ENCODE data around the gene DRAM1. TPM values are rescaled to one million over a fixed set of nuclear protein-coding genes. Genes with fewer than 3 reads are reported as not detected.
"Not testable (repeated sequence)": the region's sequence is repeated elsewhere in the genome, so short reads cannot be mapped to it uniquely, and the experiment has no call there.

Gene DRAM1, protein sequence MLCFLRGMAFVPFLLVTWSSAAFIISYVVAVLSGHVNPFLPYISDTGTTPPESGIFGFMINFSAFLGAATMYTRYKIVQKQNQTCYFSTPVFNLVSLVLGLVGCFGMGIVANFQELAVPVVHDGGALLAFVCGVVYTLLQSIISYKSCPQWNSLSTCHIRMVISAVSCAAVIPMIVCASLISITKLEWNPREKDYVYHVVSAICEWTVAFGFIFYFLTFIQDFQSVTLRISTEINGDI
- total RNA-seq = 5.9 and 7.1 TPM in 2 replicates

DNA sequence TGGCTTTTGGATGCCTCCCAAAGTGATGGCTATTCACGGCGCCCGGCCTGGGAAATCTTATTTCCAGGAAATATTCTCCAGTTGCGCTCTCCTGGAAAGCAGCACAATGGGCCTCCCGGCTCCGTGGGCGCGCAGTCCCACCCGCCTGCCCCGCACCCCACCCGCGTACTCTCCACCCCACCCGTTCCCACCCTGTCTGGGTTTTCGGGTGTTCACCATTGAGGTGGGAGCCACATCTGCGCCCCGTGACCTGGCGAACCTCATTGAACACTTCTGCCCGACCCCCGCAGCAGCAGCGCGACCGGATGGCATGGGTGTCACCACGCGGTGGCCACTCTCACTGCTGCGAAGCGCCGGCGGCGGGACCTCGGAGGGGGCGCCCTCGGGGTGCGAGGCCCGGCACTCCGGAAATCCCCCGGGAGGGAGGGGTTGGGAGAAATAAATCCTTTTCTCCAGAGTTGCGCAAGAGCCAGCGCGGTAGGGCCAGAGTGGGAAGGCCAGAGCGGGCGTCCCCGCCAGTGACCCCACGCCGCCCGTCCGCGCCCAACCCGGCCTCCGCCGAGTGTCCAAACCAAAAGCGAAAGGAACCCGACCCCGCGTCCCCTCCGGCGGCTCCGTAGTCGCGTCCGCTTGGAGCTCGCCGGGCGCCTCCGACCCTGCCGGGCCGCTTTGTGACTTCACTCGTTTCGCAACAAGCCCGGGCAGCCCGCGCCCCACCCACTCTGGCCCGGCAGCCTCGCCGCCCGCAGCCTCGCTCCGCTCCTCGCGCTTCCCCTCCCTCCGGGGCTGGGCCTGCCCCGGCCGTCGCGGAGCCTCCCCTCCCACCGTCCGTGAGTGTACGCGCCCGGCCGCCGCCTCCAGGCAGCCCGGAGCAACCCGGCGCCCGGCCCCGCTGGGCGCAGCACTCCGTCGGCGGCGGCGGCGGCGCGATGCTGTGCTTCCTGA lies at the start of gene DRAM1:
Gene DRAM1, plus strand, starts transcription at position 720 of the 945 bp plus-strand sequence. Its CDS starts 210 bp downstream, at position 930.
- intact Hi-C loops (cut with micrococcal nuclease) = loop anchor here (1.0 to 5.0 kb wide), 6 partner anchors 40 to 1610 kb away; partner anchors contain the start of genes DEPDC4, NUP37, PARPBP and SCYL2

DNA sequence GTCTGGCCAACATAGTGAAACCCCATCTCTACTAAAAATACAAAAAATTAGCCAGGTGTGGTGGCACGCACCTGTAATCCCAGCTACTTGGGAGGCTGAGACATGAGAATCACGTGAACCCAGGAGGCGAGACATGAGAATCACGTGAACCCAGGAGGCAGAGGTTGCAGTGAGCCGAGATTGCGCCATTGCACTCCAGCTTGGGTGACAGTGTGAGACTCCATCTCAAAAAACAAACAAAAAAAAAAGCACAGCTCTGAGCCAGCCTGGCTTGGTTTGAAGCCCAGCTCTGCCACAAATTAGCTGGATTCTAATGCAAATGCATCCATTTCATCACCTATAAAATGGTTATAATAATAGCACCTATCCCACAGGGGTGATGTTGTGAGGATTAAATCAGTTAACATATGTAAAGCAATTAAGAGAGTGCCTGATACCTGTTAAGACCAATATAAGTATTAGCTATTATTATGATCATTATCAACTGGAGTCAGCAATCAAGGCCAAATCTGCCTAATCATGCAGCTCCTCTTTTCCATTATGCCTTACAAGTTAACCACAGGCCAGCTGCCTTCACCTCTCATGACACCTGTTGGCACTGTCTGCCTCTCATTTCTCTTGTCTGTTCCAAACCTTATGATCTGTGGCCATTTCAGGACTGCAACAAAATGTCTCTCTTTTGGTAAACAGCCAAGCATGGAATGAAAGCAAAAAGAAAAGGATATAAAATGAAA lies 48.8 kb upstream of the DRAM1 start:
- intact Hi-C loops (cut with micrococcal nuclease) = no loop called here

DNA sequence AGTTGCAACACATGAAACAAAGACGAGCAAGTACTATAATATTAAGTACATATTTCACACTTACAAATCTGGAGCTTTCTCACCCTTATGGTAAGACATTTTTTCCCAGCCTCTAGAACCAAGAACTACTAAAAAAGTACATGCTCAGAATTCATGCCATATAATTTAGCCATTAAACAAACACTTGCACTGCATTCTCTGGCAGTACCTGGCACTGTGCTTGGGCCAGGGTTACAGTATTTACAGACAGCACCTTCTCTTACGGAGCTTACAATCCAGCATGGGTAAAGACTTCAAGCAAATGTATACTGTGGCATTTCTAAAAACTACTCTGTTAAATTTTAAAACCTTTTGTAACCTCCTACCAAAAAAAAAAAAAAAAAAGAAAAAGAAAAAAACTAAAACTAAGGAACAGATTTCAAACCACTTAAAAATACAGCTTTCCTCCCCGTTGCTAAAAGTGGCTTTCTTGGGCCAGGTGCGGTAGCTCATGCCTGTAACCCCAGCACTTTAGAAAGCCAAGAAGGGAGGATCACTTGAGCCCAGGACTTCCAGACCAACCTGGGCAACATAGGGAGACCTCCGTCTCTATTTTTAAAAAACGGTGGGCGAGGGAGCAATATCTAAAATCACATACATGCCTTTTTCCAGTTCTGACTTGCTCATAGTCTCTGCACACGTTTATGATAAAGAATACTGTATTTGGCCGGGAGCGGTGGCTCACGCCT lies 47.6 kb upstream of the DRAM1 start:
- intact Hi-C loops (cut with micrococcal nuclease) = loop anchor here (1.0 to 10.0 kb wide), 6 partner anchors 133 to 1625 kb away; partner anchors contain the start of genes ACTR6, ARL1, CHPT1 and DEPDC4

DNA sequence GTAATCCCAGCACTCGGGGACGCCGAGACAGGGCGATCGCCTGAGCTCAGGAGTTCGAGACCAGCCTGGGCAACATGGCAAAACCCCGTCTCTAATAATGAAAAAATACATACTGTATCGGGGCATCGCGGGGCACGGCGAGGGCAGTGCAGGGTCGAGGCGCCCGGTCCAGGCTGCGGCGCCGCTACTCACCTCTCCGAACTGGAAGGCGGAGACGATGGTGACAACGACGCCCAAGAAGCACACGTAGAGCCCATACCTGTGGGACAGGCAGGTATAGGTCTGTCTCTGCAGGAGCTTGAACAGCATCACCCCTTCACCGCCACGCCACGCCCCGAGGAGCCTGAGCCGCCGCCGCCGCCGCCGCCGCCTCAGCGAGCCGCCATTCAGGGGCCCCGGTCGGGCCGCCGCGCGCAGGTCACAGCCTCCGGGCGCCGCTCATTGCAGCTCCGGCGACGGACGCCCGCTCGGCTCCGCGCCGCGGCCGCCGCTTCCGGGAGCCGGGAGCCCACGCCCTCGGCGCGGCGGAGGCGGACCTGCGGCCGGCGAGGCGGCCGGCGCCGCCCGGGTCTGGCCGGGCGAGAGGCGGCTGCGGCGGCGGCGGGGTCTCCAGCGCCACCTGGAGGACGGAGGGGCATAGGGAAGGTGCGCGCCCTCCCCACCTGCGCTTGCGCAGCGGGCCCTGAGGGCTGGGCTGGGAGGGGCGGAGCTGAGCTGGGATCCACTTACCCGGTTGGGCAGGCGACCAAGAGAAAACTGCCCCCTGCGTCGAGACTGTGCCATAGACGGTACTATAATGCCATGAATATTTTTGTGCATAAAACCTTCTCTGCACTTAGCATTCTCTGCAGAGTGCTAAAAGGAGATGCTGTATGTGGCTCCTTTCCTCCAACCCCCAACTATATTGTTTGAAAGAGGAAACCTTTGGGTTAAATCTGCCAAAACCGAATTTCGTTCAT lies 46.7 kb upstream of the DRAM1 start, which contains the start of gene GNPTAB:
Gene GNPTAB, minus strand, starts transcription at position 593 of the 959 bp plus-strand sequence. Its CDS starts 284 bp downstream, at position 309.
- intact Hi-C loops (cut with micrococcal nuclease) = loop anchor here (1.0 to 10.0 kb wide), 14 partner anchors 7 to 1626 kb away; partner anchors contain the start of genes ACTR6, ARL1, CHPT1 and DEPDC4

DNA sequence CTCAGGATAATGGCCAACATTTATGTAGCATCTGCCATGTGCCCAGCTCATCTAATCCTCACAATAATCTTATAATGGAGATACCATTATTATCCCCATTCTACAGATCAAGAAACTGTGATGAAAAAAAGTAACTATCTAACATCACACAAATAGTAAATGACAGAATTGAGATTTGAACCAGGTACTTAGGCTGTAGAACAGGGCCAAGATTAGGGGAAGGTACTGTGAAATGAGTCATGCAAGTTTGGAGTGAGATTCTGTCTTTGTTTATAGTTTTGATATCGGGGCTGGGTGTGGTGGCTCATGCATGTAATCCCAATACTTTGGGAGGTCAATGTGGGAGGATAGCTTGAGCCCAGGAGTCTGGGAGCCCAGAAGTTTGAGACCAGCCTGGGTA lies 45.4 kb upstream of the DRAM1 start:
- intact Hi-C loops (cut with micrococcal nuclease) = loop anchor here (5.0 to 10.0 kb wide), 2 partner anchors 550 to 1627 kb away; partner anchors contain the start of genes ACTR6 and UTP20

DNA sequence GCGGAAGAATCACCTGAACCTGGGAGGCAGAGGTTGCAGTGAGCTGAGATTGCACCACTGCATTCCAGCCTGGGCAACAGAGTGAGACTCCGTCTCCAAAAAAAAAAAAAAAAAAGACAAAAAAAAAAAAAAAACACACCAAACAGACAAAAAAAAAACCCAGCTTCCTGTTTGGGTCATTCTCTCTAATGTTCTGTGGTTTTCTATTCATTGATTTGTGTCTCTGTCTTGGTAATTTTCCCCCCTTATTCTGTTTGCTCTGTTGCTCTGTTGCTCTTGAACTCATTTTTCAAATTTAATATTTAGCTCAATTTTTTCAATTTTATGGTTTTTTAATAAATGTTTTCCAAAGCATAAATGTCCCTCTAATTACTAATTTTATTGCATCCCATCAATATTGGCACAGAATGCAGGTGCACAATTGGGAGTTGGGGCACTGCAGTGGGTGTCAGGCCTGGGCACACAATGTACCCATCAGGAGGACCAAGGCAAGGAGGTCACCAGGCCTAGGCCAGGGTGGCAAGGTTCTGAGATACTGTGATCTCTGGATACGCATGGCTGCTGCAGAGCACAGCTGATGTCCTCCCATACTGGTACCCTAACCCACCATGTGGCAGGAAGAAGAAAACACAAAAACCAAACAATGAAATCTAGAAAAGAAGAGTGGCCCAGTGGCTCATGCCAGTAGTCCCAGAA lies 38.6 kb upstream of the DRAM1 start:
- intact Hi-C loops (cut with micrococcal nuclease) = loop anchor here (1.0 to 10.0 kb wide), 7 partner anchors 7 to 1634 kb away; partner anchors contain the start of genes ACTR6, ARL1 and CHPT1

DNA sequence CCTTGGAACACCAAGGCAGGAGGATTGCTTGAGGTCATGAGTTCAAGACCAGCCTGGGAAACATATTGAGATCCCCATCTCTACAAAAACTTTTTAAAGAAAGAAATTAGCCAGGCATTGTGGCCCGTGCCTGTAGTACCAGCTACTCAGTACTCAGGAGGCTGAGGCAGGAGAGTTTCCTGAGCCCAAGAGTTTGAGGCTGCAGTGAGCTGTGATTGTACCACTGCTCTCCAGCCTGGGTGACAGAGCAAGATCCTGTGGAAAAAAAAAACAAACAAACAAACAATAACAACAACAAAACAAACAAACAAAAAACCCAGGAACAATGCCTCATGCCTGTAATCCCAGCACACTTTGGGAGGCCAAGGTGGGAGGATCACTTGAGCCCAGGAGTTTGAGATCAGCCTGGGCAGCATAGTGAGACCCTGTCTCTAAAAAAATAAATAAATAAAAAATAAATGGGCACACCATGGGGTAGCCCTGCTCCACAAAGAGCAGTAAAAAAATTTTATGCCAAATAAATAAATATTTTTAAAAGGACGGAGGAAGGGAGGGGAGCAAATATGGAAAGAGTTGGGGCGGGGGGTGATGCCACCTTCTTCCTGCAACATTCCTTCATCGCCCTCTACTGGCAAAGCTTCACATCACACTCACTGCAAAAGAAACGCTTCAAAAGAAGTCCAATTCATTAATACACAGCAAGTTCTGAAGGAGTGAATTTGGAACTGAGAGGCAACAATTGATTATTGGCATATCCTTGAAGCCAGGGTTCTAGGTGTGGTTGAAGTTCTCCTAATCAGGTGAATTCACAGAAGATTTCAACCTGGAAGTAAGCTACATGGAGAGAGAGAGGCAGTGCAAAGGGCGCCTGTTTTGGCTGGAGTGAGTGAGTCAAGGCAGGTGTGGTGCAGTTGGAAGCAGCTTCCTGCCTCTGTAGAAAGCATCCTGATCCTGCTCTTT lies 37.8 kb upstream of the DRAM1 start:
- intact Hi-C loops (cut with micrococcal nuclease) = loop anchor here (1.0 to 10.0 kb wide), 7 partner anchors 8 to 1635 kb away; partner anchors contain the start of genes ACTR6, ARL1 and CHPT1

DNA sequence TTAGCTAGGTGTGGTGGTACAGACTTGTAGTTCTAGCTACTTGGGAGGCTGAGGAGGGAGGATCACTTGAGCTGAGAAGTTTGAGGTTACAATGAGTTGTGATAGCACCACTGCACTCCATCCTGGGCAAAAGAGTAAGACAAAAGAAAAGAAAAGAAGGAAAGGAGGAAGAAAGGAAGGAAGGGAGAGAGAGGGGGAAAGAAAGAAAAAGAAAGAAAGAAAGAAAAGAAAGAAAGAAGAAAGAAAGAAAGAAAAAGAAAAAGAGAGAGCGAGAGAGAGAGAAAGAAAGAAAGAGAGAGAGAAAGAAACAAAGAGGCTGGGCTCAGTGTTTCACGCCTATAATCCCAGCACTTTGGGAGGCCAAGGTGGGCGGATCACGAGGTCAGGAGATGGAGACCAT lies 36.3 kb upstream of the DRAM1 start:
- intact Hi-C loops (cut with micrococcal nuclease) = no loop called here

DNA sequence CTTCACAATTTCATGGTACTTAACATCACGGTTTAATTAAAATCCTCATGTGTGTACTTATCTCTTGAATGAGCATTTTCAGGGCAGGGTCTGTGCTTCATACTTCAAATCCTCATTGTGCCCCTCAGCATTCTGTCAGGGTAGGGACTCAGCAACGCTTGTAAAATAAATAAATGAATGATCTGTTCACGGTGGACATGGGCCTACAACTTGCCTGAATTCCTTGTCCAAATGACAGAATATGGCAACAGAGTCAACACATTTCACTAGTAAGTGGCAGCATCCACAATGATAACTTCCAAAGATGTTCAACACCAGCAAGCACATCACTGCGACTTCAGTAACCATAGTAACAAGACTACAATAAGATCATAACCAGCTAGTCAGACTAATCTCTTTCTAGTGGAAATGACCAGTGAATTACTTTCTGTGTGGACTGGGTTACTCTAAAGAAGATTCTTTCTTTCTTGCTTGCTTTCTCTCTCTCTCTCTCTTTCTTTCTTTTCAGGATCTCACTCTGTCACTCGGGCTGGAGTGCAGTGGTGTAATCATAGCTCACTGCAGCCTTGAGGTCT lies 32.2 kb upstream of the DRAM1 start:
- intact Hi-C loops (cut with micrococcal nuclease) = no loop called here

DNA sequence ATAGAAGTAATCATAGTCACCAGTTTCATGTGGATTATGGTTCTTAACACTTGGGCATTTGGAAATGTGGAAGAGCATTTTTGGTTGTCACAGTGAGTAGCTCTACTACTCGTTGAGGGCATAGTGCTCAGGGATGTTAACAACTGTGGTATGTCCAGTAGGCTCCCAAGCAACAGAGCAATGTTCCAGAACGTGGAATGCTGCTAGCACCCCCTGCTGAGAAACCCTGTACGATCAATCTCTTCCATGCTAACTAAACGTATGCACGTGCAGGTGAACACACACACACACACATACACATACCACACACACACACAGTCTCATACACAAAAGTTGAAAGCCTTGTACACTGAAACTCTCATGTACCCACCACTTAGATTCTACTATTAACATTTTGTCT lies 30.1 kb upstream of the DRAM1 start:
- intact Hi-C loops (cut with micrococcal nuclease) = no loop called here

DNA sequence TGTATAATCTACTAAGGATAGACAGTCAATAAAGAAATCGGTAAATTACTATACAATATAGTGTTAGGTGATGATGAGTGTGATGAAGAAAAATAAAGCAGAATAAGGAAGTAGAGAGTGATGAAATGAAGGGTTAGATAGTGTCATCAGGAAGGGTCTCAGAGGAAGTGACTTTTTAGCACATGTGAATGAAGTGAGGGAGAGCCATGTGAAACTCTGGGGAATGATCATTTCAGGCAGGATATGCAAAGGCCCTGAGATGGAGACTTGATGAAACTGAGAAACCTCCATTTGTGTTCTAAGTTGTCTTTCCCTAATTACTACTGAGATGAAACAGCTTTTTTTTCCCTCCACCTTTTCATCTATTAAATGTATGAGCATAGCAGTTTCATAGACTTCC lies 27.2 kb upstream of the DRAM1 start:
- intact Hi-C loops (cut with micrococcal nuclease) = no loop called here

DNA sequence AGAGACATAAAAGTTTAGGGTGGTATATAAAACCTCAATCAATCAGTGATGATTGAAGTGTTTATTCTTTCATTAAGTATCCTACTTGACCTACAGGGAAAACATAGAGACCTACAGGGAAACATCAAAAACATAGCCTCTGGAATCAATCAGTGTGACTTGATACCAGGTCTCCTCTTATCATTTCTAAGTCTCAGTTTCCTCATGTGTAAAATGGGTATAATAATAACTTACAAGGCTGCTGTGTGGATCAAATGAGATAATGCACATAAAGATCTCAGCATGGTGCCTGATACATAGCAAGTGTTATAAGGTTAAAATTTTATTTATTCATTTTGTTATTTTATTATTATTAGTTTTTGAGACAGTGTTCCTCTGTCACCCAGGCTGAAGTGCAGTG lies 24.4 kb upstream of the DRAM1 start:
- intact Hi-C loops (cut with micrococcal nuclease) = no loop called here

DNA sequence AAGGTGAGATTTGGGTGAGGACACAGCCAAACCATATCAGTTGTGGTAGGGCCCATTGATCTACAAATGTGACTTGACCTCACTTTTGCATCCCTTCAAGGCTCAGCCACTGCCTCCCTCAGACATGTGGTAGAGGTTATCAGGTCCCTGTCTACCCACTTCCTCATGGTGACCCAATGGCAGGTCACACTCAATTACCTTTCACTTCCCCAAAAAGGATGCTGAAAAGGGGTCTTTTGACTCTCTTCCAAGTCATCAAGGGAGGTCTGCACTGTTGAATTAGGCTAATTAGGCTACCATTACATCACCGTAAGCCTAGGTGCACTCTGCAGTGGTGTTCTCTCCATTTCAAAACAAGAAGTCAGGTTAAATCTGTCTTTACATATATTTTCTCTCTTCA lies 22.6 kb upstream of the DRAM1 start:
- intact Hi-C loops (cut with micrococcal nuclease) = no loop called here

DNA sequence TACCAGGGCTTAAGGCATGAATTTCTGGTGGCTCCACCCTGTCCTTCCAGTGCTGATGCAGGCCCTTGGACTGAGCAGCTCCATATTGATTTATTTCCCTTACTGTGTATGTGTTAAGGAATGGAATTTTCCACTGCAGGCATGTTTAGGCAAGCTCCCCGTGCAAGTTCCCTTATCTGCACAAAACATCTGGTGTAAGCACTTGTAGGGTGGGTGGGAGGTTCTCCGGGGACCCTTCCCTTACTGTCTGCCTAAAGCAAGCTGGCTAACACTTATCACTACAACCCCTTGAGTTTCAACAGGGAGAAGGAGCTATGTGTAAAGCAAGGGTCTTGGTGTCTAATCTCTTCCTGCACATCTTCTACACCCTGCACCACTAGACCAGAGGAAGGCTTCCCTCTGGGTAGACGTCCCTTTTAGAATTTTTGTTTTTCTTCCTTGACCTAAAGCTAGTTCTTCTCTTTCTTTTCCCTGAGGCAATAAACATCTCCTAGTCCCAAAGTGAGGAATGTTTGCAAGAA lies 22.0 kb upstream of the DRAM1 start:
- intact Hi-C loops (cut with micrococcal nuclease) = no loop called here

DNA sequence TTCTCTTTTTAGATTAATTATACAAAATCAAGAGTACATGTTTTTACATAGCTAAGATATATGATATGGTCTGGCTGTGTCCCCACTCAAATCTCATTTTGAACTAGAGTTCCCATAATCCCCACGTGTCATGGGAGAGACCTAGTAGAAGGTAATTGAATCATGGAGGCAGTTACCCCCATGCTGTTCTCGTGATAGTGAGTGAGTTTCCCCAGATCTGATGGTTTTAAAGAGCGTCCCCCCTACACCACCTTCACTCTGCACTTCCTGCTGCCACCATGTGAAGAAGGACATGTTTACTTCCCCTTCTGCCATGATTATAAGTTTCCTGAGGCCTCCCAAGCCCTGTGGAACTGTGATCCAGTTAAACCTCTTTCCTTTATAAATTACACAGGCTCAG lies 21.4 kb upstream of the DRAM1 start:
- intact Hi-C loops (cut with micrococcal nuclease) = no loop called here

DNA sequence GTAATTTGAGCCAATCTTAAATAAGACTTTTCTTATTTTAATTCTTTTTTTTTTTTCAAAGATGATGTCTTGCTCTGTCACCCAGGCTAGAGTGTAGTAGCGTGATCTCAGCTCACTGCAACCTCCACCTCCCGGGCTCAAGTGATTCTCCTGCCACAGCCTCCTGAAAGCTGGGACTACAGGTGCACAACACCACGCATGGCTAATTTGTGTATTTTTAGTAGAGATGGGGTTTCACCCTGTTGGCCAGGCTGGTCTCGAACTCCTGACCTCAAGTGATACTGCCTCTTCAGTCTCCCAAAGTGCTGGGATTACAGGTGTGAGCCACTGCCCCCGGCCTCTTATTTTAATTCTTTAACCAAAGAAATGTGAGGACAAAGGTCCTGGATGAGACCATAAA lies 20.8 kb upstream of the DRAM1 start:
- intact Hi-C loops (cut with micrococcal nuclease) = not testable (repeated sequence)

DNA sequence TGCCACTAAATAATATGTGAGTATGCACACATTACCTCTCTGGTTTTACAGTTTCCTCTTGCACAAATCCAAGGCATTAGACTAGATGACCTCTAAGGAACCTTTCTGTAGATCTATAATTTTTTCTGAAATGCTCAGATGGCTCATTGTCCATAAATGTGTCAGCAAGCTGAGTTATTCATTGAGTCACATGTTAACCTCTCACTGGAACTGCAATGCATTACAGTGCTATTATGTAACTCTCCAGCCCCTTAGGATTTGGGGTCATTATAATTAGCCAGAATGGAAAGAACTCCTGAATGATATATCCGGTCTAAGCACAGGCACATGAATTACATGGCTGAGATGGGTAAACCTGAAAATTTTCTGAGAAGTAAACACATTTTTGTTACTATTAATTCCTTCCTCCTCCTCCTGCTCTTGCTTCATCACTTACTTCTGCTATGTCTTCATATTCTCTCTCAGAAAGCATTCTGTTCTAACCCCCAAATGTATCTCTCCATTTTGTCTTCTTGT lies 20.3 kb upstream of the DRAM1 start:
- intact Hi-C loops (cut with micrococcal nuclease) = no loop called here

Data from T-helper 1 cell treated with Interleukin-12 subunit alpha and Interleukin-12 subunit beta and Interleukin-4 antibody, amounts not matched to agents 30 ng/mL and 1 ng/mL, for 36 hours (primary cell).